ENCODE measurements around the gene CABP1.
"Not testable (repeated sequence)": the region's sequence is repeated elsewhere in the genome, so short reads cannot be mapped to it uniquely, and the experiment has no call there.

Gene CABP1

GRCh38 chr12:120666571-120667390 is 26.4 kb downstream of the CABP1 start:
- DNase-seq (ENCODE audit: low read depth in 1 of 2, low spot score in 1 of 2) = no peak
- no peak for TF ChIP-seq JUND (IDR thresholded peaks at IDR 0.05; ENCODE audit: low read depth)
- in situ Hi-C loops (cut with HindIII; ENCODE audit: low pct_unique_long_range_greater_than_20kb, low sequenced_read_pairs) = no loop called here

- no peak for DNase-seq (ENCODE audit: low read depth in 1 of 2, low spot score in 1 of 2)
- in situ Hi-C loops (cut with HindIII; ENCODE audit: low pct_unique_long_range_greater_than_20kb, low sequenced_read_pairs) = no loop called here
- TF ChIP-seq JUND (IDR thresholded peaks at IDR 0.05; ENCODE audit: low read depth) = no peak
These were observed 27.9 kb downstream of the CABP1 start for GRCh38 chr12:120668091-120668867.

- peak in 1 of 2 experiments; percentile 44 for DNase-seq (ENCODE audit: low read depth in 1 of 2, low spot score in 1 of 2)
- no peak for TF ChIP-seq JUND (IDR thresholded peaks at IDR 0.05; ENCODE audit: low read depth)
- in situ Hi-C loops (cut with HindIII; ENCODE audit: low pct_unique_long_range_greater_than_20kb, low sequenced_read_pairs) = no loop called here
These were observed 28.7 kb downstream of the CABP1 start for GRCh38 chr12:120668868-120669840.

GRCh38 chr12:120670237-120670636 is 29.8 kb downstream of the CABP1 start:
- in situ Hi-C loops (cut with HindIII; ENCODE audit: low pct_unique_long_range_greater_than_20kb, low sequenced_read_pairs); DNase-seq (ENCODE audit: low read depth in 1 of 2, low spot score in 1 of 2): not testable (repeated sequence)

GRCh38 chr12:120670667-120671066 is 30.2 kb downstream of the CABP1 start:
- no peak for DNase-seq (ENCODE audit: low read depth in 1 of 2, low spot score in 1 of 2)
- in situ Hi-C loops (cut with HindIII; ENCODE audit: low pct_unique_long_range_greater_than_20kb, low sequenced_read_pairs) = no loop called here
- no peak for TF ChIP-seq JUND (IDR thresholded peaks at IDR 0.05; ENCODE audit: low read depth)

- in situ Hi-C loops (cut with HindIII; ENCODE audit: low pct_unique_long_range_greater_than_20kb, low sequenced_read_pairs) = no loop called here
- TF ChIP-seq JUND (IDR thresholded peaks at IDR 0.05; ENCODE audit: low read depth) = no peak
- no peak for DNase-seq (ENCODE audit: low read depth in 1 of 2, low spot score in 1 of 2)
These were observed 33.7 kb downstream of the CABP1 start for GRCh38 chr12:120674097-120674636.

GRCh38 chr12:120677765-120678473 is 37.5 kb downstream of the CABP1 start:
- in situ Hi-C loops (cut with HindIII; ENCODE audit: low pct_unique_long_range_greater_than_20kb, low sequenced_read_pairs) = no loop called here
- TF ChIP-seq JUND (IDR thresholded peaks at IDR 0.05; ENCODE audit: low read depth) = no peak
- no peak for DNase-seq (ENCODE audit: low read depth in 1 of 2, low spot score in 1 of 2)

- in situ Hi-C loops (cut with HindIII; ENCODE audit: low pct_unique_long_range_greater_than_20kb, low sequenced_read_pairs) = no loop called here
- DNase-seq (ENCODE audit: low read depth in 1 of 2, low spot score in 1 of 2) = no peak
- no peak for TF ChIP-seq JUND (IDR thresholded peaks at IDR 0.05; ENCODE audit: low read depth)
These were observed 38.1 kb downstream of the CABP1 start for GRCh38 chr12:120678572-120678971.

- in situ Hi-C loops (cut with HindIII; ENCODE audit: low pct_unique_long_range_greater_than_20kb, low sequenced_read_pairs) = no loop called here
- no peak for TF ChIP-seq JUND (IDR thresholded peaks at IDR 0.05; ENCODE audit: low read depth)
- no peak for DNase-seq (ENCODE audit: low read depth in 1 of 2, low spot score in 1 of 2)
These were observed 39.8 kb downstream of the CABP1 start for GRCh38 chr12:120680165-120680738.

GRCh38 chr12:120684523-120684932 is 44.1 kb downstream of the CABP1 start:
- in situ Hi-C loops (cut with HindIII; ENCODE audit: low pct_unique_long_range_greater_than_20kb, low sequenced_read_pairs) = no loop called here
- no peak for DNase-seq (ENCODE audit: low read depth in 1 of 2, low spot score in 1 of 2)
- TF ChIP-seq JUND (IDR thresholded peaks at IDR 0.05; ENCODE audit: low read depth) = no peak

GRCh38 chr12:120685522-120685921 is 45.1 kb downstream of the CABP1 start:
- DNase-seq (ENCODE audit: low read depth in 1 of 2, low spot score in 1 of 2) = no peak
- in situ Hi-C loops (cut with HindIII; ENCODE audit: low pct_unique_long_range_greater_than_20kb, low sequenced_read_pairs) = no loop called here
- no peak for TF ChIP-seq JUND (IDR thresholded peaks at IDR 0.05; ENCODE audit: low read depth)

Data from T47D (cell line).